ENCODE data around the gene CD58.
"Not testable (repeated sequence)": the region's sequence is repeated elsewhere in the genome, so short reads cannot be mapped to it uniquely, and the experiment has no call there.

Gene CD58, protein sequence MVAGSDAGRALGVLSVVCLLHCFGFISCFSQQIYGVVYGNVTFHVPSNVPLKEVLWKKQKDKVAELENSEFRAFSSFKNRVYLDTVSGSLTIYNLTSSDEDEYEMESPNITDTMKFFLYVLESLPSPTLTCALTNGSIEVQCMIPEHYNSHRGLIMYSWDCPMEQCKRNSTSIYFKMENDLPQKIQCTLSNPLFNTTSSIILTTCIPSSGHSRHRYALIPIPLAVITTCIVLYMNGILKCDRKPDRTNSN
- 28.8 to 109 (median 52.2) reads per million in 17 experiments for total RNA-seq

DNA sequence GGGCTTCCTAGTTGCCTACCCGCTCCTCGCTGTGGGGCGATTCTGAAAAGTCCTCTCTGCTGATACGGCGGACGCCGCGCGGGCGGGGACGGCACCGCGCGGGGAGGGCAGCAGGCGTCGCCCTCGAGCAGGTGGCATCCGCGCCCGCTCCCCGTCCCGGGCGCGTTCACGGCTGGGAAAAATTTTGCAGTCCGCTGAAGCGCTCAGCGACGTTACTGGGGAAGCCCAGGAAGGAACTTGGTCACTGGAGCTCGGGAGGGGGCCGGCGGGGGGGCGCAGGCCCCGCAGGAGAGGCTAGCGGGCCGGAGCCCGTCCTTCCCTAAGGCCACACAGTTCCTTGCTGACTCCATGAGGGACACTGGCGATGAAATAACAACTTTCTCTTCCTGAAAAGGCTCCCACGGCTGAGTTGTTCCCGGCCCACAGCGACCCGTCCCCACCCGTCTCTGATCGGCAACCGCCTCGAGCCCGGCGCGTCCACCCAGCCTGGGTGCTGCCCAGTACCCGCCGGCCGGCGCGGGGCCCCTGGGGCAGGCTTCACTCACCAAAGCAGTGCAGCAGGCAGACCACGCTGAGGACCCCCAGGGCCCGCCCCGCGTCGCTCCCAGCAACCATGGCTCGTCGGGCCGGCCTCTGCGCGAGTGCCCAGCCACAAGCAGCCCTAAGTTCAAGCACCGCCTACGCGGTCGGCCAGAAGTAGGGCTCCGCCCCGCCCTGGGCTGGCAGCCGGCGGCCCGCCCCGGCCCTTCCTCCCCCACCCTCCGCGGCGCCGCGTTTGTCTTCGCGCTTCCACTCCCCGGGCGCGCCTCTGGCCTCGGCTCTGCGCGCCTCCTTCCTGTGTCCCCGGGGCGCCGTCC is at the start of gene CD58:
Gene CD58, minus strand, starts transcription at position 669 of the 857 bp plus-strand sequence. Its CDS starts 54 bp downstream, at position 615.
- DNase-seq, result peak; percentile 95 to 99 (median 97)

- not testable (repeated sequence) for DNase-seq
These were observed 49.6 kb upstream of the CD58 start for GRCh38 chr1:116620392-116620791.

DNA sequence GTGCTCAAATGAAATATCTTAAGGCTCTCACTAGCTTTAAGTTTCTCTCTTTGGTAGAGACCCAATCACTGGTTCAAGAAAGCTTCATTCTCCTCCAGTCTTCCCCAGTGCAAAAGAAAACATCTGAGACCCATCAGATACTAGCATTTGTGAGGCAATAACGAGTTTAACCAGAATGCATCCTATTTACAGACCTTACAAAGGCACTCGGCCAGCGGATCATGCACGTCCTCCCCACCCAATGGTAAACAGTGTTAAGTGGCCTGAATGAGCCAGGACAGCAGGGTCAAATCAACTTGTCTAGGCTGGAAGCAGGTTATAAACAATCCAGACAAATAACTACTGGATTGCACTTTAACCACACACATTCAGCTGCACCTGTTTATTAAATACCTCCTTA is 48.3 kb upstream of the CD58 start:
- DNase-seq, result not testable (repeated sequence)

GRCh38 chr1:116617808-116618207 is 47.0 kb upstream of the CD58 start:
- DNase-seq, result peak in 1 of 4 experiments; percentile 16

DNA sequence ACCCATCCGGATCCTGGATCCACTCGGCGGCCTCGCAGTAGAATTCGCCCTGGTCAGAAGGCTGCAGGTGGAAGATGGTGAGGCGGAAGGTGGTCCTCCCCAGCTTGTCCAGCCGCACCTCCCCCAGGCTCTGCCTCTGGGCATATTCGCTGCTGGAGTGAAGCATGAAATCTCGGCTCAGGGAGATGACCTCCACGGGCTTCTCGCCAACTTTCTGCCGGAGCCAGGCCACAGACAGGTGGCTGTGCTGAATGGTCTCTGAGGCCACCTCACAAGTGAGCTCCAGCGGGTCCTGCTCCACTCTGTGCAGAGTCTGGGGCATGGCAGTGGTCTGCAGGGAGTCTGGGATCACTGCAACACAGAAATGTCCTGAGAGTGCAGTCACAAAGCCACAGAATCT is 43.0 kb upstream of the CD58 start:
- DNase-seq, result not testable (repeated sequence)

- peak; percentile 9 to 39 (median 32) for DNase-seq
These were observed 39.1 kb upstream of the CD58 start for GRCh38 chr1:116609801-116610371.

DNA sequence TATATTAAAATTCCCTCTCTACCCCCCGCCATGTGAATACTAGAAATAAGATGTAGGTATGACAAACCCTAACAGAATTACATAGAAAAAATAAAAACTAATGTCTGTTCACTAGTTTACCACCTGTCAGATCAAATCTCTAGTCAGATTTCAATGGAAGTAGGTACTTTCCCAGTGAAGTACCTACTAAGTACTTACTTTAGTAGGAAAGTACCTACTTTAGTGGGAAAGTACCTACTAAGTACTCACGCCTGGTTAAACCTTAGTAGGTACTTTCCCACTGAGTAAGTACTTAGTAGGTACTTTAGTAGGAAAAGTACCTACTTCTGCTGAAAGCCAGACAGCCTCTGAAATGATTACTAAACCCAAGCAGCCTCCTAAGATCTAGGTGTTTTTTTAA is 38.0 kb upstream of the CD58 start:
- DNase-seq, result not testable (repeated sequence)

GRCh38 chr1:116608151-116608550 is 37.3 kb upstream of the CD58 start:
- DNase-seq, result not testable (repeated sequence)

GRCh38 chr1:116607463-116607862 is 36.6 kb upstream of the CD58 start:
- DNase-seq, result not testable (repeated sequence)

DNA sequence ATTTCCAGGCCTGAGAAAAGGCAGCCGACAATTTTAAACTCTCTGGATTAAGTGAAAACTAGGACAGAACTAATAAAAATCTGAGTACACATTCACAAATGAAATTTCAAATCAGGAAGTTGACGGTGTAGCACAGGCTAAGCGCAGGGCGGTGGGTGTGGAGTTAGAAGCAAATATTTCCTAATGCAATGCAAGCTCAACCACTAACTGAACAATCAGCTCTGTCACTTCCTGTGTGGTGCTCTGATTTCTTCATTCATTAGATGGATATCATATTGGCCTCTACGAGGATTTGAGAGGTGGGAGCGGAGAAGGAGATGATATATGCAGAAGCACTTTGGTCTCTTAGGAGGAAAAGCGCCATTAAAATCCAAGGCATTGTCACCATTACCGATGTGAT is 35.2 kb upstream of the CD58 start:
- peak; percentile 78 to 87 (median 84) for DNase-seq

GRCh38 chr1:116605315-116605714 is 34.5 kb upstream of the CD58 start:
- DNase-seq, result peak in 1 of 4 experiments; percentile 14

DNA sequence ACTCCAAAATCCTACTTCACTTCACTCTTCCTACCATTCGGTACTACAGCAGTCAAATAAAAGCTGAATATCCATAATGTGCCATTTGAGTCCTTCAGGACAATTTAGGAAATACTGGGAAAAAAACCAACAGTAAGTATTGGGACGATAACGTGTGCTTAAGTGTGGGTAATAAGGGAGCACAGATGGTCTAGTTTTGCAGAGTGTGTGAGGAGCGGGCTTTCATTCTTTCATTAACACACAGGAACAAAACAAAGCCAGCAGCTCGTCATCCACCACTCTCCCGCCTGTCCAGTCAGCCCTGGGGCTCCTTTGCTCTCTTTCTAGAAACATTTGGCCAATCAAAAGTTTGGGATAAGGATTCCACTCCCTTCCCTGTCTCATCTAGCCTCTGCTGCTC is 33.6 kb upstream of the CD58 start:
- DNase-seq, result not testable (repeated sequence)

DNA sequence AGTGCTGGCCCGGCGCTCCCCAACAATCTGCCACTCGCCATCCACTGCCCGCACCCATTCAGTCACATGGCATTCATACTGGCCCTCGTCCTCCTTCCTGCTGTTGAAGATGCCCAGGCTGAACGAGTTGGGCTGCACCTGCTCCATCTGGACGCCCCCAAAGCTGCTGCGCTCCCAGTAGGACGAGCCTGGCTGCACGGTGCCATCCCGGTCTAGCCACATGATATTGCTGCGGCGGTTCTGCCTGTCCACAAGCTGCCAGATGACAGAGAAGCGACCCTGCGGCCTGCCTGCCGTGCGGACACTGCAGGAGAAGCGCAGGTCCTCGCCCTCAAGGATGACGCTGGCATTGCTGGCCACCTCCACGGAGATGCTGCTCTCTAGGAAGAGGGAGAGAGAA is 32.8 kb upstream of the CD58 start:
- DNase-seq, result not testable (repeated sequence)

DNA sequence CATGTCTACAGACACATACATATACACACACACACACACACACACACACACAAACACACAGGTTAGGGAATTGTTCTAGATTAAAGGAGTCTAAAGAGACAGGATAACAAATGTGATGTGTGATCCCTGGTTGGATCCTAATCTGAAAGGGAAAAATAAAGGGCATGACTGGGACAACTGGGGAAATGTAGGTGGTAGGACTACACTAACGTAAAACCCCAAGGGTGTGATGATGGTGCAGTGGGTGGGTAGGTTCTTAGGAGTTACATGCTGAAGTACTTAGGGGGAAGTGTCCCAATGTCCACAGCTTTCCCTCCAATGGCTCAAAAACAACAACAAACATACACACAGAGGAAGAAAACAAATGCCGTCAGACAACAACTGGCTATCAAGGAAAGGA is 28.5 kb upstream of the CD58 start:
- peak in 2 of 4 experiments; percentile 36 to 37 for DNase-seq

- DNase-seq, result peak in 2 of 4 experiments; percentile 17 to 27
These were observed 27.7 kb upstream of the CD58 start for GRCh38 chr1:116598420-116599036.

- DNase-seq, result not testable (repeated sequence)
These were observed 26.6 kb upstream of the CD58 start for GRCh38 chr1:116597388-116597787.

DNA sequence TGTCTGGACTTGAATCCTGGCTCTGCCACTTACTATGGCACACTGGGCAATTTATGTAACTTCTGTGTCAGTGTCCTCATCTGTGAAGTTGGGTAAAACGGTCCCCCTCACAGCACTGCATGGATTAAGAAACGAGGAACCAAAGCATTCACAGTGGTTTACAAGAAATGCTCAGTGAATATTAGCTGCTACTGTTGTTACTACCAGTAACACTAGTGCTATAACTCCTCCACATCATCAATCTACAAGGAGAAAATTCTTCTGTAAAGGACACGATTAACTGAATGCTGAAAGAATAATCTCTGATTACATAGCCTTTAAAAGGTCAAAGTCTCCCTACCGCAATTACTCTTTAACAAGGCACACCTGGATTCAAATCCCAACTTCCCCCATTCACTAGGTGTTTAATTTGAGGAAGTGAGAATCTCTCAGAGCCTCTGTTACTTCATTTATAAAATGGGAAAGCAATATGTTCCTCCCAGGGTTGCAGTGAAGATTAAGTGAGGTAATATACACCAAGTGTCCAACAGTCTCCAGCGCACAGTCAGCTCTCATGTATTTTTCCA is 26.0 kb upstream of the CD58 start:
- DNase-seq, result peak in 3 of 4 experiments; percentile 25 to 53 (median 48)

GRCh38 chr1:116595946-116596741 is 25.3 kb upstream of the CD58 start:
- peak; percentile 56 to 73 (median 66) for DNase-seq

GRCh38 chr1:116595065-116595840 is 24.4 kb upstream of the CD58 start:
- DNase-seq, result not testable (repeated sequence)

DNA sequence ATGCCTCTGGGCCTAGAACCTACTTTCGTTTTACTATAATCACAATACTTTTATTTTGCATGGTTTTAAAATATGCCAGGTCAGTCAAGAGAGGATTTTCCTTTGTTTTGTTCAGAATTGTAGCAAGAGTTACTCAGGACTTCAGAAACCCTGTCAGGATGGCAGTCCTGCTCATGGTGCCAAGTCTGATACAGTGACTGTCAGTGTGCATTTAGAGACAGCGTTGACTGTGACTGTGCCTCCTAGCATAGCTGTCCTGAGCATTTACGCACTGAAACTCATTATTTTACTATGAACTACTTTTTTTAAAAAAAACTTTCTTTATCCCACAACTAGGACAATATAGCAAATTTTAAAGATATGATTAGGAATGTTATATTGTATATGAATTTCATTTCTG is 23.2 kb upstream of the CD58 start:
- DNase-seq, result not testable (repeated sequence)

DNA sequence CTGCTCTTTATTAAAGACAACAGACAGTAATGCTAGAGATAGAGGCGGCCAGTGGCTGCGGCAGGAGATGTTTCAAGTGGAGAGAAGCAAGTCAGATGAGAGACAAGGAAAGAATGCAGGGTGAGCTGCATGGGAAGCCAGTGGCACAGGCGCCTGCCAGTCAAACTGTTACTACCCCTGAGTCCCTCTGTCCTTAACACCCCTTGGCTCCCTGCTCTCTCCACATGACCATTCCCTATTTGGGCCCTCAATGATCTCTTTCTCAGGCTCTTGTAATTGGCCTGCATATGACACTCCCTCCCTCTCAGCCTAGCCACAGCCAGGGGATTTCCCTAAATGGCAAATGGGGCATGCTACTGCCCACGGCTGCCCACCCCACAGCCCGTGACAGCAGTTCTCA is 22.6 kb upstream of the CD58 start:
- not testable (repeated sequence) for DNase-seq

All from suppressor macrophage (primary cell).